ENCODE measurements around the gene ZSCAN5B. TPM values are rescaled to one million over a fixed set of nuclear protein-coding genes. Genes with fewer than 3 reads are reported as not detected.
"Not testable (repeated sequence)": the region's sequence is repeated elsewhere in the genome, so short reads cannot be mapped to it uniquely, and the experiment has no call there.

Gene ZSCAN5B
- total RNA-seq, 4 donors from 2014 or later, result not detected

GRCh38 chr19:56211718-56212117 is 14.1 kb upstream of the ZSCAN5B start:
- Histone ChIP-seq H3K36me3 (no peaks in the 10 kb centered on the region), H3K4me3 (no peak overlapping the region), H3K9me3 (no peaks in the 10 kb centered on the region), H3K27me3 (peaks cover 0 to 4% (median 4%) of the 10 kb centered on the region in 3 donors), H3K4me1 (no peaks in the 10 kb centered on the region), H3K27ac (no peak overlapping the region)
- TF ChIP-seq CTCF (IDR thresholded peaks at IDR 0.05 in 4 of 5, conservative IDR thresholded peaks at IDR 0.05 in 1 of 5) (no peak), POLR2A (IDR thresholded peaks at IDR 0.05) (no peak)
- ATAC-seq (no peak), DNase-seq (no peak)
- intact Hi-C loops (cut with DNase I; ENCODE audit: low total_unique reads), result no loop called here
- in situ Hi-C loops (cut with MboI; ENCODE audit: low sequenced_read_pairs in 4 of 4), result no loop called here

GRCh38 chr19:56210036-56210435 is 12.5 kb upstream of the ZSCAN5B start:
- not testable (repeated sequence) for ATAC-seq

GRCh38 chr19:56209091-56209490 is 11.5 kb upstream of the ZSCAN5B start:
- no peaks in the 10 kb centered on the region for H3K36me3 ChIP-seq
- H3K4me1 ChIP-seq, result no peaks in the 10 kb centered on the region
- no peaks in the 10 kb centered on the region for H3K27me3 ChIP-seq
- TF ChIP-seq CTCF (IDR thresholded peaks at IDR 0.05 in 4 of 5, conservative IDR thresholded peaks at IDR 0.05 in 1 of 5), result no peak
- no peak for TF ChIP-seq POLR2A (IDR thresholded peaks at IDR 0.05)
- H3K9me3 ChIP-seq, result no peaks in the 10 kb centered on the region
- ATAC-seq, result no peak
- intact Hi-C loops (cut with DNase I; ENCODE audit: low total_unique reads) (no loop called here), in situ Hi-C loops (cut with MboI; ENCODE audit: low sequenced_read_pairs in 4 of 4) (no loop called here)
- DNase-seq, result no peak
- no peak overlapping the region for H3K4me3 ChIP-seq
- no peak overlapping the region for H3K27ac ChIP-seq

More at GRCh38 chr19:56210036-56210435, 12.5 kb upstream of the ZSCAN5B start:
- H3K4me1 ChIP-seq; H3K36me3 ChIP-seq; intact Hi-C loops (cut with DNase I; ENCODE audit: low total_unique reads); DNase-seq; in situ Hi-C loops (cut with MboI; ENCODE audit: low sequenced_read_pairs in 4 of 4); H3K4me3 ChIP-seq; H3K27ac ChIP-seq; H3K27me3 ChIP-seq; H3K9me3 ChIP-seq: not testable (repeated sequence)

- H3K9me3 ChIP-seq; H3K27me3 ChIP-seq; H3K4me1 ChIP-seq; ATAC-seq; intact Hi-C loops (cut with DNase I; ENCODE audit: low total_unique reads); H3K27ac ChIP-seq; H3K36me3 ChIP-seq; in situ Hi-C loops (cut with MboI; ENCODE audit: low sequenced_read_pairs in 4 of 4); DNase-seq; H3K4me3 ChIP-seq: not testable (repeated sequence)
Measured at GRCh38 chr19:56207581-56207980, 10.0 kb upstream of the ZSCAN5B start.

GRCh38 chr19:56201973-56202372 is 4.4 kb upstream of the ZSCAN5B start, which contains the start of gene ZSCAN5C:
ZSCAN5C (plus strand) TSS chr19:56202273; CDS start chr19:56205914, 3,641 bp downstream.
- H3K9me3 ChIP-seq, result no peaks in the 10 kb centered on the region
- intact Hi-C loops (cut with DNase I; ENCODE audit: low total_unique reads), result no loop called here

More at GRCh38 chr19:56201973-56202372, 4.4 kb upstream of the ZSCAN5B start, which contains the start of gene ZSCAN5C:
- no peaks in the 10 kb centered on the region for H3K4me1 ChIP-seq
- H3K36me3 ChIP-seq, result no peaks in the 10 kb centered on the region
- no peak for ATAC-seq
- TF ChIP-seq POLR2A (IDR thresholded peaks at IDR 0.05) (no peak), CTCF (IDR thresholded peaks at IDR 0.05 in 4 of 5, conservative IDR thresholded peaks at IDR 0.05 in 1 of 5) (no peak)
- no peak within 1 kb of the TSS for H3K4me3 ChIP-seq
- no peak within 1 kb of the TSS for H3K27ac ChIP-seq
- no peak for DNase-seq
- no peaks in the 10 kb centered on the region for H3K27me3 ChIP-seq
- in situ Hi-C loops (cut with MboI; ENCODE audit: low sequenced_read_pairs in 4 of 4), result no loop called here

Measured in gastrocnemius medialis (tissue), 4 donors.